HG02642 (cell line): ENCODE results near the gene RPS6KB2.

Source experiments
- ATAC-seq: cut with Tn5 transposase; IDR thresholded peaks from one replicate; pipeline ENCODE4 v1.9.1; 2021; ENCODE audit warnings: mild to moderate bottlenecking; ENCODE audit not compliant: unreplicated experiment, poor library complexity

RPS6KB2 gene

DNA sequence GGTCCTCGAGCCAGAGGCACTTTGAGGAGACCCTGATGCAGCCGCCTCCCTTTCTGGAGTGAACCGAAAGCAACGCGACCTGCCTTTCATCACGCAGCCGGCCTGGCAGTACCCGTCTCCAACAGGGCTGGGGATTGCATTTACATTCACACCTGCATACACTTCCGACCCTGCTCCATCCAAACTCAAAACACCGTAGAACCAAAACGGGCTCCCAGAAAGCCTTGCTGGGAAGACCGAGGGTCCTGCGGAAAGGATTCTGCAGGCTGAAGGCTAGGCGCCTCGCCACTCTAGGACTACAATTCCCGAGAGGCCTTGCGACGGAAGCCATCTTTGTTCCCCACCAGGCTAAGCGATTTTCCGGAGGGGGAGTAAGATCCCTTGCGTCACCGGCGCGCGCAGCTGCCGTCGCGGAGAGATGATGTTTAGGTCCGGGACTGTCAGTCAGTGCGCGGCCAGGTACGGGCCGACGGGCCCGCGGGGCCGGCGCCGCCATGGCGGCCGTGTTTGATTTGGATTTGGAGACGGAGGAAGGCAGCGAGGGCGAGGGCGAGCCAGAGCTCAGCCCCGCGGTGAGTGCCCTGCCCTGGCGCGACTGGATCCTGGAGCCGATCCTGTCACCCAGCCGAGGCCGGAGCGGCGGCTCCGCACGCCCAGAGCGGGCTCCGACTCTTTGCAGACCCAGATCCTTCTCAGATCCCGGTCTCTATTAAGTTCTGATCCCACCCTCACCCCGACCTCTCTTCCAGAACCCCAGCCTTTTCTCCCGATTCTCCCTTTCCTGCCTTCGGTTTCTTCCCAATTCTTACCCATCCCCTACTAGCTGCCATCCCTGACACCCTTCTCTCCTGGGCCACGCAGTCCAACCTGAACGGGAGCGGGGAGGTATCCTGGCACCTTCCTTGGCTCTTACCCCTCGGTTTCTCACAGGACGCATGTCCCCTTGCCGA lies at the start of gene RPS6KB2:
Gene RPS6KB2 (plus strand): TSS at position 443 of the 950 bp plus-strand sequence. CDS start 52 bp downstream, at position 495.
- peak; percentile 87 for ATAC-seq

- ATAC-seq: no peak
Measured at GRCh38 chr11:67378544-67378943, 49.8 kb upstream of the RPS6KB2 start.

- ATAC-seq: no peak
Measured at GRCh38 chr11:67379061-67380058, 48.9 kb upstream of the RPS6KB2 start.

DNA sequence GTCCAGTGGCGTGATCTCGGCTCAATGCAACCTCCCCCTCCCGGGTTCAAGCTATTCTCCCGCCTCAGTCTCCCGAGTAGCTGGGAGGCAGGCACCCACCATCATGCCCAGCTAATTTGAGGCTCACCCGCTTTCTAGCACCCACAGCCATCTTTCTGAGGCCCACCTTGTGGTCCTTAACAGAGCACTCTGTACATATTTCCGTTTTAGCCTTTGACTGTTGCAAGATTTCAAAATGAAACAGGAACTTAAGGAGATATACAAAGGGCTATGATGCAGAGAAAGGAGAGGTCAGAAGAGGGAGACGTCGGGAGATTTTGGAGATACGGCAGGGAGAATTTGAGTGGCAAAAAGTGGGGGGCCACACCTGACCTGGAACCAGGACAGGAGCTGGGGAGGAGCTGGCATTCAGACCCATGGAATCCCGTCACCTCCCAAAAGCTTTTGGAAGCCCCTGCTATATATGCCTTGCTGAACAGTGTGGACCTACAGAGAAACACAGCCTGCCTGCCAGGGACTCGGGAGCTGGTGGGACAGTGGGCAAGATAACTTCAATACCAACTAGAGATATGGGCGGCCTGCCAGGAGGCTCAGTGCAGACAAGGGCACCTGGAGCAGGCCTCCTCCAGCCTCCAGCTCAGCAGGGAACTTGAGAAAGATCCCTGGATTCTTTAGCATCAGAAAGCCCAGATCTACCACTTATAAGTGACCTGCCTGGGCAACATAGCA lies 46.9 kb upstream of the RPS6KB2 start:
- no peak for ATAC-seq

- ATAC-seq: peak; percentile 57
Measured at GRCh38 chr11:67382276-67383136, 45.8 kb upstream of the RPS6KB2 start.

DNA sequence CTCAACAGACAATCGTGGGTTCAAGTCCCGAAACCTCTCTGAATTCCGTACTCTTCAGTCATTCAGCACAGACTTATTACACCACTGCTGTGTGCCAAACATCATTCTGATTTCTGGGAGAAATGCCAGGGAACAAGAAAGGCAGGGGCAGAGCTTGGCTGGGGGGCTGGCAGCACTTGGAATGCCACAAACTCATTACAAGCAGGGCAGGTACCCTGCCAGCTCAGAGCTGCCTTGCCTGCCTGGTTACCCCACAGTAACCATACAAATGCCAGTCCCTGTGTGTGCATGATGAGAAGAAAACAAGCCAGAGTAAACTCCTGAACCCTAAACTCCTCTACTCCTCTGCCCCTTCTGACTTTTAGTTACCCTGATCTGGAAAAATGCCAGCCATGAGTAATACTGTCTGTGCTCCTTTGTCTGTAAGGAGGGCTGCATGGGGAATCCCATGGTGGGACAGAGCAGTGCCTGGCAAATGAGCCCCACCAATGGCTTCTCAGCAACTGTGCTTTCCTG lies 43.4 kb upstream of the RPS6KB2 start:
- no peak for ATAC-seq

DNA sequence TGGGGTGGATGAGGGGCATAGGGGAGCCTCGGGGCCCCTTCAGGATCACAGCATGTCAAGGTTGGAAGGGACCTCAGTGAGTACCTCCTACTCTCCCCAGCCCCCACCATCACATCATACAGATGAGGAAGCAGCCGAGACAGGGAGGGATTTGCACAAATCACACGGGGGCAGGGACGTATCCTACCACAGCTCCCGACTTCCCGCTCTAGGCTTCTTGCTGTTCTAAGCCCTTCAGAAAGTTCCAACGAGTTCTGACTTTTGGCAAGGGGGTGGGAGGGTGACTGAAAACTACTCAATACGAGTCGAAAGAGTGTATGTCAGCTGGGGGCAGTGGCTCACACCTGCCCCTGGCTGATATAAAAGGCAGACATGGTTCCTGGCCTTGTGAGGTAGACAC lies 41.2 kb upstream of the RPS6KB2 start:
- no peak for ATAC-seq

DNA sequence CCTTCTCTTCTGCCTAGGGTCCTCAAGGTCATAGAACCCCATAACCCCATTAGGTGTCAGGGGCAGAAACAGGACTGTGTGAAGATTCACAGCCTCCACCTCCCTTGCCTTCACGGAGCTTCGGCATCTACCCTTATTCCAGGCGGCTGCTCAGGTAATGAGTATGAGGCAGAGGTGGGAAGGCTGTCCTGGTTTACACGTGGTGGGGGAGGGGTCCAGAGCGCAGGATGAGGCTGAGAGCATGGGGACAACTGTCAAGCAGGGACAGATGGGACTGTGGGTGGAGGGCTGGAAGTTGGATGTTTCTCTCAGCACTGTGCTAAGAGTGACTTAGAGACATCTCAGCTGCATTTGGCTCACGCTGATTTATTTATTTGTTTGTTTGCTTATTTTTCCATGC lies 40.8 kb upstream of the RPS6KB2 start:
- no peak for ATAC-seq

- ATAC-seq: no peak
Measured at GRCh38 chr11:67389477-67389876, 38.8 kb upstream of the RPS6KB2 start.

GRCh38 chr11:67390947-67391303 lies 37.4 kb upstream of the RPS6KB2 start:
- ATAC-seq: no peak

DNA sequence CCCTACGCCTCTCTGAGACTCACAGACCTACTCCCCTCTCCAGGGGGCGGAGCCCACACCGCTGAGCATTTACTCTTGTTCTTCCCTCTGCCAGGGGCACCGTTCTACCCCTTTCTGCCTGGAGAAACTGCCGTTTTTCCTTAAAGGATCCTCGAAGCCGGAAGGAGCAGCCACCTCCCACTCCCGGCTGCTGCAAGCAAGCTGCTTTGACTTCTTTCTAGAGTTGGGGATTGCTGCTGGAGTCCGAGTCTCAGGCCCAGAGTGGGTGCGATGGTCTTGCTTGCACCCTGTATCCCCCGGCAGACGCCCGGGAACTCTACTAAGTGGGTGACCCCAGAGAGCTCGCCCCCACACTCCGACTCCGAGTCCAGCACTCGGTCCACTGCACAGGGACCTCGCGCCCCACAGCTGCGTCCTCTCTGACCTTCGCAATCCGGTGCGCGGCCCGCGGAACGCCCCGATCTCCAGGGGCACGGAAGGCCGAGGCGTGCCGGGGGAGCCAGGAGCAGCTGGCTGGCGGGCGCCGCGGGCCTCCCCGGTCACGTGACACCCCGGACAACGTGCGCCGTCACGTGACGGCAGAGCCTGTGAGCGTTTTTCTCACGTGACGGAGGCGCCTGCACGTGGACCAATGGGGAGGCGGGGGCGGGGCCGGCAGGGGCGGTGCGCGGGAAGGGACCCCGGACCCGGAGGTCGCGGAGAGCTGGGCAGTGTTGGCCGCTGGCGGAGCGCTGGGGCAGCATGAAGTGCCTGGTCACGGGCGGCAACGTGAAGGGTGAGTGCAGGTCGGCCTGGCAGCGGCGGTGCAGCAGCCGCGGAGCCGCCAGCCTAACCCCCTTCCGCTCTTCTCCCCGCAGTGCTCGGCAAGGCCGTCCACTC lies 36.8 kb upstream of the RPS6KB2 start, which contains the start of gene RAD9A:
Gene RAD9A (plus strand): TSS at position 683 of the 879 bp plus-strand sequence. CDS start 59 bp downstream, at position 742.
- ATAC-seq: peak; percentile 78

DNA sequence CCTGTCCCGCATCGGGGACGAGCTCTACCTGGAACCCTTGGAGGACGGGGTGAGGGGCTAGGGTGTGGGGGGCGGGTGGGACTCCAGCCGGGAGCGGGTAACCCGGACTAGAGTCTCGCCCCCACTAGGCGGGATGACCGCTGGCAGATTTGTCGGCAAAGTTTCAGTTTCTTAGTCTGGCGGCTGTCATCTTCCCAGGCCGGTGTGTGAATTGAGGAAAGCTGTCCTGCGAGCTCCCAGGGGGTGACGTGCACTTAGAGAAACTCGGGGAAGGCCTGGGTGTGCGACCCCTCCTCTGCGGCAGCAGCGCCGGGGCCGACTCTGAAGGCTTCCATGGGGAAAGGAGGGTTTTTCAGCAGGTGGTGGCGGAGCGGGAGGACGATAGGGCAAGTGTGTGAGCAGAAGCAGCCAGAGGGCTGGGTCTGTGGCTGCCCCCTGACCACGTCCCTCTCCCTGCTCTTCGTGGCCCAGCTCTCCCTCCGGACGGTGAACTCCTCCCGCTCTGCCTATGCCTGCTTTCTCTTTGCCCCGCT lies 36.0 kb upstream of the RPS6KB2 start:
- ATAC-seq: no peak

GRCh38 chr11:67393437-67393836 lies 34.9 kb upstream of the RPS6KB2 start:
- ATAC-seq: no peak

DNA sequence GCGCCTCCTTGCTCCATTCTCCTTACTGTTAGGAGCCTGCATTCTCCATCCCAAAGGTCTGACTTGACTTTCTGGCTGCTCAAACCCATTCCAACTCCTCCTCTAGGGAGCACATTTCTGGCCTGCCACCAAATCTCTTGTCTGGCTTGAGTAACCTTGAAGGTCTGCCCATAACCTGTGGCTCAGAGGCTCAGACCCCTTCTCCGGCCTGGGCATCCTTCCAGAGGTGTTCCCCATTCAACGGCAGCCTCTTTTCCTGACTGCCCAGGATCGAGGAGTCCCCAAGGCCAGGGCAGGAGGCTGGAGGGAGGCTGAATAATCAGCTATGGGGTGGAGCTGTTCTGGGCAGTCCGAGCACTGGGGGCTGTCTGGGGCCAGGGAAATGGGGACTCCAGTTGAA lies 34.3 kb upstream of the RPS6KB2 start:
- no peak for ATAC-seq

- no peak for ATAC-seq
Measured at GRCh38 chr11:67395555-67396258, 32.6 kb upstream of the RPS6KB2 start.

GRCh38 chr11:67396259-67396581 lies 32.1 kb upstream of the RPS6KB2 start:
- ATAC-seq: no peak
